SK-N-SH (cell line): Measurements from ENCODE around the gene BRICD5. TPM values are rescaled to one million over a fixed set of nuclear protein-coding genes. Genes with fewer than 3 reads are reported as not detected.

Experiments used
- CTCF ChIA-PET: fragments of 300-600, 350-600 bp; formaldehyde crosslinking; extraction: SDS; loops from one replicate; lab custom pipeline; 2021; lab: Yijun Ruan, JAX
- POLR2A ChIA-PET: fragments of 350-600 bp; sonication (Branson Sonifier 250); formaldehyde crosslinking; extraction: SDS; loops from one replicate; lab custom pipeline; 2020; ENCODE audit warnings: antibody characterized with exemption, inconsistent platforms; lab: Yijun Ruan, JAX
- DNase-seq: peaks from one replicate; pipeline ENCODE4 v3.0.0; 2012
- H2AFZ ChIP-seq: fragments of 200-600 bp; sonication (generic); 2 replicates; pipeline ENCODE4 v1.8.1; 2016; ENCODE audit warnings: antibody characterized with exemption, mild to moderate bottlenecking, low read depth
- H3F3A ChIP-seq: fragments of 200-600 bp; sonication (generic); replicated peaks from 2 replicates; pipeline ENCODE3; 2016; ENCODE audit warnings: antibody characterized with exemption, mild to moderate bottlenecking; ENCODE audit not compliant: insufficient read depth
- H3K27ac ChIP-seq, 2 experiments: fragments of 200-500 bp in 1 of 2; fragments of 200-600 bp in 1 of 2; sonication (Bioruptor generic) in 1 of 2; sonication (generic), shearing (Covaris generic) in 1 of 2; 2 replicates each; pipeline versions ENCODE4 v1.5.1 to v1.6.1; 2014 to 2016; ENCODE audit warnings: low read depth in 2 of 2, inconsistent platforms in 1 of 2, low read length in 1 of 2, mild to moderate bottlenecking in 1 of 2, mixed read lengths in 1 of 2
- H3K27me3 ChIP-seq: fragments of 200-600 bp; sonication (generic), shearing (Covaris generic); 2 replicates; pipeline ENCODE4 v1.6.1; 2016; ENCODE audit warnings: mixed run types; ENCODE audit not compliant: insufficient read depth
- H3K36me3 ChIP-seq, 2 experiments: fragments of 200-500 bp in 1 of 2; fragments of 200-600 bp in 1 of 2; sonication (Bioruptor generic) in 1 of 2; sonication (generic) in 1 of 2; replicated peaks in 1 of 2; 2 replicates each; pipeline versions ENCODE3 to v1.5.1; 2014 to 2016; ENCODE audit warnings: low read length in 1 of 2, mild to moderate bottlenecking in 1 of 2; ENCODE audit not compliant: insufficient read depth in 2 of 2, control insufficient read depth in 1 of 2
- H3K4me1 ChIP-seq, 2 experiments: fragments of 200-500 bp in 1 of 2; fragments of 200-600 bp in 1 of 2; sonication (Bioruptor generic) in 1 of 2; sonication (generic), shearing (Covaris generic) in 1 of 2; 2 replicates each; pipeline versions ENCODE4 v1.5.1 to v1.6.1; 2014 to 2016; ENCODE audit warnings: low read depth in 1 of 2, low read length in 1 of 2, mixed run types in 1 of 2; ENCODE audit not compliant: insufficient read depth in 2 of 2, control insufficient read depth in 1 of 2
- H3K4me2 ChIP-seq: fragments of 200-600 bp; sonication (generic), shearing (Covaris generic); 2 replicates; pipeline ENCODE4 v1.6.1; 2017; ENCODE audit warnings: mixed run types
- H3K4me3 ChIP-seq, 2 experiments: fragments of 200-500 bp in 1 of 2; fragments of 200-600 bp in 1 of 2; sonication (Bioruptor generic) in 1 of 2; sonication (generic), shearing (Covaris generic) in 1 of 2; 2 replicates each; pipeline versions ENCODE4 v1.5.1 to v1.8.1; 2014 to 2016; ENCODE audit warnings: low read depth in 2 of 2, inconsistent platforms in 1 of 2, low read length in 1 of 2, mild to moderate bottlenecking in 1 of 2, mixed read lengths in 1 of 2, moderate library complexity in 1 of 2
- H3K79me2 ChIP-seq: fragments of 200-600 bp; sonication (generic); 2 replicates; pipeline ENCODE4 v1.8.1; 2017; ENCODE audit warnings: mild to moderate bottlenecking; ENCODE audit not compliant: insufficient read depth
- H3K9ac ChIP-seq: fragments of 200-600 bp; sonication (generic); 2 replicates; pipeline ENCODE4 v1.6.1; 2017; ENCODE audit warnings: mixed run types
- H3K9me2 ChIP-seq: fragments of 200-600 bp; sonication (generic); 2 replicates; pipeline ENCODE4 v1.6.1; 2017; ENCODE audit warnings: mixed run types
- H3K9me3 ChIP-seq: fragments of 200-600 bp; sonication (generic); 2 replicates; pipeline ENCODE4 v1.6.1; 2017; ENCODE audit warnings: mixed run types, mild to moderate bottlenecking, moderate library complexity
- H4K20me1 ChIP-seq: fragments of 200-600 bp; sonication (generic); 2 replicates; pipeline ENCODE4 v1.6.1; 2017; ENCODE audit warnings: mild to moderate bottlenecking, mixed run types; ENCODE audit not compliant: insufficient read depth
- CHD2 ChIP-seq: fragments of 150-350 bp; IDR thresholded peaks from 2 replicates; pipeline ENCODE4 v1.6.1; 2018; ENCODE audit warnings: low read length; ENCODE audit not compliant: partially characterized antibody
- GABPA ChIP-seq: IDR thresholded peaks from 2 replicates; pipeline ENCODE4 v1.4.0; 2012; ENCODE audit warnings: low read depth, mild to moderate bottlenecking
- JUND ChIP-seq: IDR thresholded peaks from 2 replicates; pipeline ENCODE4 v1.4.0; 2012
- NFIC ChIP-seq: IDR thresholded peaks from 2 replicates; pipeline ENCODE4 v1.4.0; 2012; ENCODE audit warnings: borderline replicate concordance
- RAD21 ChIP-seq: IDR thresholded peaks from 2 replicates; pipeline ENCODE4 v1.6.1; 2012; ENCODE audit warnings: mild to moderate bottlenecking, low read length
- TCF12 ChIP-seq: IDR thresholded peaks from 2 replicates; pipeline ENCODE4 v1.4.0; 2012
- YY1 ChIP-seq: IDR thresholded peaks from 2 replicates; pipeline ENCODE4 v1.4.0; 2012; ENCODE audit warnings: low read depth, mild to moderate bottlenecking
- ZBTB33 ChIP-seq: IDR thresholded peaks from 2 replicates; pipeline ENCODE4 v1.4.0; 2012; ENCODE audit warnings: low read depth, borderline replicate concordance
- WGBS: methylation state at CpG from one replicate; pipeline ENCODE4 v1.1.6; 2017; ENCODE audit warnings: low lambda C conversion rate; 5-methylcytosine and 5-hydroxymethylcytosine counted together
- polyA plus RNA-seq, 3 experiments: library from polyadenylated mRNA; depleted of rRNA; stranded (reverse); fragments of >200 nt; gene quantifications; 2 replicates each; pipeline ENCODE4 v1.2.3, GENCODE V29; 2012

BRICD5 gene
- polyA plus RNA-seq, 1 of the 3 experiments (the other 2 are of a cell fraction) = 2.3 TPM

GRCh38 chr16:2231016-2231931 lies 20.6 kb upstream of the BRICD5 start (continued):
- no peak for TF ChIP-seq ZBTB33
- TF ChIP-seq CHD2 = no peak
- no peak for TF ChIP-seq JUND
- TF ChIP-seq TCF12 = no peak
- no peak for TF ChIP-seq RAD21

GRCh38 chr16:2230376-2230775 lies 19.7 kb upstream of the BRICD5 start:
- Histone ChIP-seq H3K4me1 (no peaks in the 10 kb centered on the region; a peak in 1 of 4 replicates), H2AFZ (no peak overlapping the region), H3K4me2 (no peak overlapping the region), H4K20me1 (peaks cover 30% of the 10 kb centered on the region), H3K79me2 (peaks cover 32% of the 10 kb centered on the region), H3K27me3 (no peaks in the 10 kb centered on the region), H3K9me3 (no peaks in the 10 kb centered on the region), H3K36me3 (peaks cover 0 to 67% of the 10 kb centered on the region in 2 experiments), H3F3A (no peaks in the 10 kb centered on the region), H3K9ac (no peak overlapping the region), H3K9me2 (no peaks in the 10 kb centered on the region), H3K4me3 (no peak overlapping the region), H3K27ac (no peak overlapping the region)
- CTCF ChIA-PET = interaction anchor here (0.7 to 1.6 kb wide), 2 partner anchors 12 to 21 kb away, joined by 3 to 5 read pairs; partner anchors contain the start of gene ECI1
- no peak for DNase-seq
- POLR2A ChIA-PET = no interaction called here
- WGBS = 93% methylated on average over 7 of the region's 13 CpGs
- TF ChIP-seq GABPA = no peak
- no peak for TF ChIP-seq YY1
- no peak for TF ChIP-seq CHD2
- no peak for TF ChIP-seq NFIC

- no peak overlapping the region for H3K4me2 ChIP-seq
- no peak overlapping the region for H3K9ac ChIP-seq
- 96% methylated on average over 16 of the region's 23 CpGs for WGBS
- H3K36me3 ChIP-seq = peaks cover 0 to 61% of the 10 kb centered on the region in 2 experiments
- H3K9me3 ChIP-seq = no peaks in the 10 kb centered on the region
- H2AFZ ChIP-seq = no peak overlapping the region
- no peak overlapping the region for H3K27ac ChIP-seq
- peaks cover 0 to 2% of the 10 kb centered on the region in 2 experiments; a peak in 1 of 4 replicates for H3K4me1 ChIP-seq
- H3K79me2 ChIP-seq = peaks cover 38% of the 10 kb centered on the region
- H3F3A ChIP-seq = no peaks in the 10 kb centered on the region
- ChIA-PET POLR2A (no interaction called here), CTCF (interaction anchor here (0.7 to 1.6 kb wide), 2 partner anchors 12 to 439 kb away, joined by 3 to 5 read pairs; no protein-coding TSS in a partner anchor)
- no peak for TF ChIP-seq CHD2
- no peaks in the 10 kb centered on the region for H3K27me3 ChIP-seq
- H3K9me2 ChIP-seq = no peaks in the 10 kb centered on the region
- peaks cover 30% of the 10 kb centered on the region for H4K20me1 ChIP-seq
- DNase-seq = no peak
- no peak overlapping the region for H3K4me3 ChIP-seq
Measured at GRCh38 chr16:2229632-2230250, 19.1 kb upstream of the BRICD5 start.
